CD4-positive, alpha-beta T cell (primary cell): ENCODE measurements around the gene OAS2. TPM values are rescaled to one million over a fixed set of nuclear protein-coding genes. Genes with fewer than 3 reads are reported as not detected.

ENCODE experiments used
- ATAC-seq: fragments of 200-7000 bp; cut with Tn5 transposase; one replicate; pipeline ENCODE4 v1.10.0; 2022; ENCODE audit warnings: mild to moderate bottlenecking; ENCODE audit not compliant: poor library complexity
- CTCF ChIA-PET: fragments of 350-600 bp; sonication (Branson Sonifier 250); formaldehyde crosslinking; loops from one replicate; lab custom pipeline; 2021; ENCODE audit warnings: antibody characterized with exemption, inconsistent platforms; lab: Charles Lee
- POLR2A ChIA-PET: fragments of 350-600 bp; sonication (Branson Sonifier 250); formaldehyde crosslinking; loops from one replicate; lab custom pipeline; 2021; ENCODE audit warnings: antibody characterized with exemption, inconsistent platforms; lab: Charles Lee
- DNase-seq, 14 experiments: peaks; one replicate each; pipeline ENCODE4 v3.0.0-alpha.2; 2013 to 2020; ENCODE audit warnings: mixed read lengths in 2 of 14
- H3K27ac ChIP-seq, 2 donors: one replicate each; pipeline versions ENCODE4 v1.5.1 to v1.7.0; 2013; ENCODE audit warnings: low read length in 2 of 2, low read depth in 1 of 2, mild to moderate bottlenecking in 1 of 2
- H3K27me3 ChIP-seq, 2 experiments: 1 replicate in 1 of 2; 2 replicates in 1 of 2; pipeline versions ENCODE4 v1.6.1 to v1.7.0; 2013; ENCODE audit warnings: low read length in 2 of 2, control low read depth in 1 of 2, mild to moderate bottlenecking in 1 of 2, moderate library complexity in 1 of 2; ENCODE audit not compliant: insufficient read depth in 2 of 2, control insufficient read depth in 1 of 2
- H3K36me3 ChIP-seq: one replicate; pipeline ENCODE4 v1.6.1; 2013; ENCODE audit warnings: low read length, control low read depth; ENCODE audit not compliant: insufficient read depth
- H3K4me1 ChIP-seq: one replicate; pipeline ENCODE4 v1.6.1; 2013; ENCODE audit warnings: low read length, control low read depth; ENCODE audit not compliant: insufficient read depth
- H3K4me3 ChIP-seq: one replicate; pipeline ENCODE4 v1.5.1; 2013; ENCODE audit warnings: mild to moderate bottlenecking, low read length, moderate library complexity
- H3K9me3 ChIP-seq, 2 experiments: 1 replicate in 1 of 2; 2 replicates in 1 of 2; pipeline versions ENCODE4 v1.6.1 to v1.7.0; 2013; ENCODE audit warnings: low read length in 2 of 2, mild to moderate bottlenecking in 2 of 2, control low read depth in 1 of 2, moderate library complexity in 1 of 2; ENCODE audit not compliant: control insufficient read depth in 1 of 2, insufficient read depth in 1 of 2
- H3K27ac Mint-ChIP-seq: one replicate; pipeline ENCODE4 v1.8.0; 2020; ENCODE audit warnings: mixed read lengths
- H3K27me3 Mint-ChIP-seq: one replicate; pipeline ENCODE4 v1.8.0; 2021; ENCODE audit warnings: mixed read lengths
- H3K36me3 Mint-ChIP-seq: one replicate; pipeline ENCODE4 v1.8.0; 2021; ENCODE audit warnings: low read depth, mixed read lengths
- H3K4me1 Mint-ChIP-seq: one replicate; pipeline ENCODE4 v1.8.0; 2021; ENCODE audit warnings: low read depth, mixed read lengths
- H3K4me3 Mint-ChIP-seq: one replicate; pipeline ENCODE4 v1.8.0; 2020; ENCODE audit warnings: mild to moderate bottlenecking, mixed read lengths
- H3K9me3 Mint-ChIP-seq: one replicate; pipeline ENCODE4 v1.8.0; 2020; ENCODE audit warnings: mixed read lengths
- intact Hi-C, 2 experiments: fragments of 100-400 bp; cut with DNase I in 1 of 2; cut with micrococcal nuclease in 1 of 2; formaldehyde crosslinking; loops; one replicate each; pipeline versions ENCODE4 v1.15.1 to v1.9.0; 2023 to 2025; cut with DNase I, micrococcal nuclease
- total RNA-seq, 174 experiments: library from RNA in 2 of 174; stranded (reverse) in 2 of 174; gene quantifications; one replicate each; pipeline ENCODE4 v1.2.3 and lab custom pipeline; 2021 to 2026
- TF ChIP-seq, protein P1 (sequence below): fragments of 200-600 bp; IDR thresholded peaks from one replicate; pipeline ENCODE4 v1.8.0; 2022; ENCODE audit warnings: antibody characterized with exemption, mild to moderate bottlenecking

The OAS2 gene
- total RNA-seq, 2 experiments from 2014 or later = 15.0 to 16.2 TPM

DNA sequence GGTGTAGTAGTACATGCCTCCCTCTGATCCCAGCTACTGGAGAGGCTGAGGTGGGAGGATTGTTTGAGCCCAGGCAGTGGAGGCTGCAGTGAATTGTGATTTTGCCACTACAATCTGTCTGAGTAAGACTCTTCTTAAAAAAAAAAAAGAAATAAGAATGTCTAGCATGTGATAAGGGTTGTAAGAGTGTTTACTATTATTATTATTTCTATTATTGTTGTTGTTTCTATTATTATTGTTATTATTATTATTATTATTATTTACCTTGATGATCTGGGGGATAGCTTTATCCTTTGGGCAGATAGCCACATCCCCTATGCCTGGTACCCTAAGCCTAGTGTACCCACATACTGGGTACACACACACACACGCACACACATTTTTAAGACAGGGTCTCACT is 35.7 kb upstream of the OAS2 start:
- ATAC-seq (no peak), DNase-seq (no peak)
- H3K4me3 Mint-ChIP-seq = no peak overlapping the region
- Histone ChIP-seq H3K4me1 (peaks cover 24% of the 10 kb centered on the region), H3K27me3 (no peaks in the 10 kb centered on the region), H3K27ac (no peak overlapping the region), H3K4me3 (no peak overlapping the region), H3K36me3 (peaks cover 54% of the 10 kb centered on the region), H3K9me3 (no peaks in the 10 kb centered on the region)
- H3K4me1 Mint-ChIP-seq = peaks cover 25% of the 10 kb centered on the region
- intact Hi-C loops = no loop called here
- ChIA-PET POLR2A (interaction anchor here (1.5 kb wide), 1 partner anchor 36 kb away, joined by 5 read pairs; the partner anchor contains the start of gene OAS2), CTCF (no interaction called here)
- H3K27me3 Mint-ChIP-seq = no peaks in the 10 kb centered on the region
- H3K27ac Mint-ChIP-seq = no peak overlapping the region
- H3K36me3 Mint-ChIP-seq = peaks cover 52% of the 10 kb centered on the region
- TF ChIP-seq, protein P1, sequence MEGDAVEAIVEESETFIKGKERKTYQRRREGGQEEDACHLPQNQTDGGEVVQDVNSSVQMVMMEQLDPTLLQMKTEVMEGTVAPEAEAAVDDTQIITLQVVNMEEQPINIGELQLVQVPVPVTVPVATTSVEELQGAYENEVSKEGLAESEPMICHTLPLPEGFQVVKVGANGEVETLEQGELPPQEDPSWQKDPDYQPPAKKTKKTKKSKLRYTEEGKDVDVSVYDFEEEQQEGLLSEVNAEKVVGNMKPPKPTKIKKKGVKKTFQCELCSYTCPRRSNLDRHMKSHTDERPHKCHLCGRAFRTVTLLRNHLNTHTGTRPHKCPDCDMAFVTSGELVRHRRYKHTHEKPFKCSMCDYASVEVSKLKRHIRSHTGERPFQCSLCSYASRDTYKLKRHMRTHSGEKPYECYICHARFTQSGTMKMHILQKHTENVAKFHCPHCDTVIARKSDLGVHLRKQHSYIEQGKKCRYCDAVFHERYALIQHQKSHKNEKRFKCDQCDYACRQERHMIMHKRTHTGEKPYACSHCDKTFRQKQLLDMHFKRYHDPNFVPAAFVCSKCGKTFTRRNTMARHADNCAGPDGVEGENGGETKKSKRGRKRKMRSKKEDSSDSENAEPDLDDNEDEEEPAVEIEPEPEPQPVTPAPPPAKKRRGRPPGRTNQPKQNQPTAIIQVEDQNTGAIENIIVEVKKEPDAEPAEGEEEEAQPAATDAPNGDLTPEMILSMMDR = no peak
- no peaks in the 10 kb centered on the region for H3K9me3 Mint-ChIP-seq

DNA sequence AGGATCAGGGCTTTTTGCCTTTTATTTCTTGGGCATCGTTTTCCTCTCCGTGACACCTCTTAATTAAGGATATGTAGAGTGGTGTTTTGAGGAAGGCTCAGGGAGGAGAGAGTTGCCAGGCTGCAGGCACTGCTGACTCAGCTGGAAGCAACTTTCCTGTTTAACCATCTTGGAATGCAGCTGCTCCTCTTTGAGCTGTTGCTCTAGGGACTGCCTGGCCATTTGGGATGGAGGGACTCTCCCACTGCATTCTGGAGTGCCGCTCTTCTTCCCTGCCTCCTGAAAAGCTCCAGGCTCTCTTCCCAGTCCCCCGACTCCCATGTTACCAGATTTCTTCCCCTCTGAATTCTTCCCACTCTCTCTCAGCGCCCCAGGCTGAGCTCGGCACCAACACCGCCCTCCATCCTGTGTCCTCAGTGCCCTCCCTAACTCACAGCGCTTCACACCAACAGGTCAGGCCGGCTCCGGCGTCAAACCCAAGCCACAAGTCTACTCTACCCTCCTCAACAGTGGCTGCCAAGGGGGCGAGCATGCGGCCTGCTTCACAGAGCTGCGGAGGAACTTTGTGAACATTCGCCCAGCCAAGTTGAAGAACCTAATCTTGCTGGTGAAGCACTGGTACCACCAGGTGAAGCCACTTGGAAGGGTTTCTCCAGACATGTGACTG is 34.2 kb upstream of the OAS2 start:
- peaks cover 13% of the 10 kb centered on the region for H3K4me1 Mint-ChIP-seq
- POLR2A ChIA-PET = interaction anchor here (0.9 kb wide), 2 partner anchors 18 to 34 kb away, joined by 3 to 4 read pairs; partner anchors contain the start of gene OAS2
- H3K27ac Mint-ChIP-seq = no peak overlapping the region
- ATAC-seq (no peak), DNase-seq (no peak)
- CTCF ChIA-PET = no interaction called here
- no peaks in the 10 kb centered on the region for H3K9me3 ChIP-seq
- peaks cover 63% of the 10 kb centered on the region for H3K36me3 Mint-ChIP-seq
- intact Hi-C loops = no loop called here
- no peaks in the 10 kb centered on the region for H3K9me3 Mint-ChIP-seq
- H3K4me3 ChIP-seq = no peak overlapping the region
- no peak overlapping the region for H3K27ac ChIP-seq
- H3K36me3 ChIP-seq = peaks cover 68% of the 10 kb centered on the region
- H3K27me3 ChIP-seq = no peaks in the 10 kb centered on the region
- peaks cover 14% of the 10 kb centered on the region for H3K4me1 ChIP-seq
- no peaks in the 10 kb centered on the region for H3K27me3 Mint-ChIP-seq
- TF ChIP-seq, protein P1 = no peak
- no peak overlapping the region for H3K4me3 Mint-ChIP-seq

DNA sequence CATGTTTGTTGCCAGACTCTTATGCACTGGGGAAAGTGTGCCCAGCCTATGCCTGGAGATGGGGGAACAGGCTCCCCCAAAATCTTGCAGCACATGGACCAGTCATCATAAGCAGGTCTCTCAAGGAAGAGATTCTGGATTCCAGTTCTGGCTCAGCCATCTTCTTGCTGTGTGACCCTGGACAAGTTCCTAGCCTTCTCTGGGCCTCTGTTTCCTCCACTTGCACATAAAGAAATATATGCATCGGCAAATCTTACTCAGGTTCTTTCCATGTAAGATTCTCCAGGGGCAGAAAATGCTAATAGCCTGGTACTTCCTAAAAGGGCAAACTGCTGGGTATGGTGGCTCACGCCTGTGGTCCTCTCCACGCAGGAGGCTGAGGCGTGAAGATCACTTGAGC is 32.8 kb upstream of the OAS2 start:
- TF ChIP-seq, protein P1 = no peak
- Histone ChIP-seq H3K27ac (no peak overlapping the region), H3K27me3 (no peaks in the 10 kb centered on the region), H3K36me3 (peaks cover 79% of the 10 kb centered on the region), H3K4me1 (peaks cover under 1% of the 10 kb centered on the region), H3K4me3 (no peak overlapping the region), H3K9me3 (peaks cover 0 to 1% of the 10 kb centered on the region in 2 experiments)
- Mint-ChIP-seq H3K9me3 (no peaks in the 10 kb centered on the region), H3K4me3 (no peak overlapping the region), H3K4me1 (peaks cover under 1% of the 10 kb centered on the region), H3K36me3 (peaks cover 69% of the 10 kb centered on the region), H3K27ac (no peak overlapping the region), H3K27me3 (no peaks in the 10 kb centered on the region)
- POLR2A ChIA-PET = no interaction called here
- intact Hi-C loops = no loop called here
- CTCF ChIA-PET = no interaction called here
- no peak for ATAC-seq
- DNase-seq = no peak
